ENCODE results near the gene ZNF710.
"Not testable (repeated sequence)": the region's sequence is repeated elsewhere in the genome, so short reads cannot be mapped to it uniquely, and the experiment has no call there.

The ZNF710 gene

DNA sequence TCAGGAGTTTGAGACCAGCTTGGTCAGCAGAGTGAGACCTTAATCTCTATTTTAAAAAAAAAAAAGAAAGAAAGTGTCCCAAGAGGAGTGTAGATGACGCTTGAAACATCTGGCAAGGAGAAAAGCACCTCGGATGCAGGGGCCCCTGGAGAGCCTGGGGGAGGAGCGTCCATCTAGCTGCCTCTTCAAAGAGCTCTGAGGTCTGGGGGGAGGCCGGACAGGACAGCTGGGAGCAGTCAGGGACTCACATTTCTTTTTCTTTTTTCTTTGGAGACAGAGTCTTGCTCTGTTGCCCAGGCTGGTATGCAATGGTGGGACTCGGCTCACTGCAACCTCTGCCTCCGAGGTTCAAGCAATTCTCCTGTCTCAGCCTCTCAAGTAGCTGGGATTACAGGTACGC is 104.4 kb downstream of the ZNF710 start:
- Histone ChIP-seq H3K9me2 (replicated peaks; ENCODE audit: low read depth, low read length) (no peaks in the 10 kb centered on the region), H3K4me1 (ENCODE audit: insufficient read depth, low read length, poor library complexity, severe bottlenecking) (peaks cover 11% of the 10 kb centered on the region), H3K79me2 (ENCODE audit: insufficient read depth, low read length) (peaks cover 17% of the 10 kb centered on the region), H3K9ac (ENCODE audit: low read depth, low read length, poor library complexity, severe bottlenecking) (no peak overlapping the region), H3K9me3 (ENCODE audit: insufficient read depth, low read depth, low read length) (no peaks in the 10 kb centered on the region), H3F3A (ENCODE audit: low read depth) (no peaks in the 10 kb centered on the region), H3K36me3 (ENCODE audit: insufficient read depth, low read length) (no peaks in the 10 kb centered on the region), H3K4me2 (ENCODE audit: low read depth, low read length, poor library complexity, severe bottlenecking) (no peak overlapping the region), H3K4me3 (ENCODE audit: low read length, poor library complexity, severe bottlenecking) (no peak overlapping the region), H4K20me1 (ENCODE audit: insufficient read depth, low read length, poor library complexity, severe bottlenecking) (peaks cover 9% of the 10 kb centered on the region), H2AFZ (ENCODE audit: low read length) (no peak overlapping the region), H3K27me3 (ENCODE audit: insufficient read depth, low read length, poor library complexity, severe bottlenecking) (no peaks in the 10 kb centered on the region)
- no peak for TF ChIP-seq EZH2phosphoT487 (IDR thresholded peaks at IDR 0.05; ENCODE audit: borderline replicate concordance)
- no peak for TF ChIP-seq CTCF (conservative IDR thresholded peaks at IDR 0.05; ENCODE audit: low read length)

- H2AFZ ChIP-seq (ENCODE audit: low read length): no peak overlapping the region
- no peak overlapping the region for H3K4me2 ChIP-seq (ENCODE audit: low read depth, low read length, poor library complexity, severe bottlenecking)
- no peak overlapping the region for H3K9ac ChIP-seq (ENCODE audit: low read depth, low read length, poor library complexity, severe bottlenecking)
Observed at GRCh38 chr15:90106522-90107117, 105.5 kb downstream of the ZNF710 start.

DNA sequence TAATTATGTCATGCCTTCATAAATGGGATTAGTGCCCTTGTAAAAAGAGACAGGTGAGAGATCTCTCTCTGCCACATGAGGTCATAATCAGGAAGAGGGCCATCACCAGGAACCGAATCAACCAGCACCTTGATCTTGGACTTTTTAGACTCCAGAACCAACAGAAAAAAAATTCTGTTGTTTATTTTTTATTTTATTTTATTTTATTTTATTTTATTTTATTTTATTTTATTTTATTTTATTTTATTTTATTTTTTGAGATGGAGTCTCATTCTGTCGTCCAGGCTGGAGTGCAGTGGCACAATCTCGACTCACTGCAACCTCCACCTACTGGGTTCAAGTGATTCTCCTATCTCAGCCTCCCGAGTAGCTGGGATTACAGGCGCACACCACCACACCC is 106.9 kb downstream of the ZNF710 start:
- not testable (repeated sequence) for H3K4me3 ChIP-seq (ENCODE audit: low read length, poor library complexity, severe bottlenecking); H3K9me3 ChIP-seq (ENCODE audit: insufficient read depth, low read depth, low read length); H2AFZ ChIP-seq (ENCODE audit: low read length); H3K27me3 ChIP-seq (ENCODE audit: insufficient read depth, low read length, poor library complexity, severe bottlenecking); H3K9ac ChIP-seq (ENCODE audit: low read depth, low read length, poor library complexity, severe bottlenecking); H3K4me1 ChIP-seq (ENCODE audit: insufficient read depth, low read length, poor library complexity, severe bottlenecking); H3K9me2 ChIP-seq (replicated peaks; ENCODE audit: low read depth, low read length); H3K79me2 ChIP-seq (ENCODE audit: insufficient read depth, low read length); H4K20me1 ChIP-seq (ENCODE audit: insufficient read depth, low read length, poor library complexity, severe bottlenecking); H3F3A ChIP-seq (ENCODE audit: low read depth); H3K36me3 ChIP-seq (ENCODE audit: insufficient read depth, low read length); H3K4me2 ChIP-seq (ENCODE audit: low read depth, low read length, poor library complexity, severe bottlenecking)

More at GRCh38 chr15:90106522-90107117, 105.5 kb downstream of the ZNF710 start:
- no peaks in the 10 kb centered on the region for H3K4me1 ChIP-seq (ENCODE audit: insufficient read depth, low read length, poor library complexity, severe bottlenecking)
- peaks cover 6% of the 10 kb centered on the region for H3K79me2 ChIP-seq (ENCODE audit: insufficient read depth, low read length)
- H3F3A ChIP-seq (ENCODE audit: low read depth): no peaks in the 10 kb centered on the region
- no peaks in the 10 kb centered on the region for H4K20me1 ChIP-seq (ENCODE audit: insufficient read depth, low read length, poor library complexity, severe bottlenecking)
- H3K9me2 ChIP-seq (replicated peaks; ENCODE audit: low read depth, low read length): no peaks in the 10 kb centered on the region
- no peaks in the 10 kb centered on the region for H3K27me3 ChIP-seq (ENCODE audit: insufficient read depth, low read length, poor library complexity, severe bottlenecking)
- TF ChIP-seq EZH2phosphoT487 (IDR thresholded peaks at IDR 0.05; ENCODE audit: borderline replicate concordance) (no peak), CTCF (conservative IDR thresholded peaks at IDR 0.05; ENCODE audit: low read length) (no peak)
- H3K9me3 ChIP-seq (ENCODE audit: insufficient read depth, low read depth, low read length): no peaks in the 10 kb centered on the region
- H3K4me3 ChIP-seq (ENCODE audit: low read length, poor library complexity, severe bottlenecking): no peak overlapping the region
- no peaks in the 10 kb centered on the region for H3K36me3 ChIP-seq (ENCODE audit: insufficient read depth, low read length)

DNA sequence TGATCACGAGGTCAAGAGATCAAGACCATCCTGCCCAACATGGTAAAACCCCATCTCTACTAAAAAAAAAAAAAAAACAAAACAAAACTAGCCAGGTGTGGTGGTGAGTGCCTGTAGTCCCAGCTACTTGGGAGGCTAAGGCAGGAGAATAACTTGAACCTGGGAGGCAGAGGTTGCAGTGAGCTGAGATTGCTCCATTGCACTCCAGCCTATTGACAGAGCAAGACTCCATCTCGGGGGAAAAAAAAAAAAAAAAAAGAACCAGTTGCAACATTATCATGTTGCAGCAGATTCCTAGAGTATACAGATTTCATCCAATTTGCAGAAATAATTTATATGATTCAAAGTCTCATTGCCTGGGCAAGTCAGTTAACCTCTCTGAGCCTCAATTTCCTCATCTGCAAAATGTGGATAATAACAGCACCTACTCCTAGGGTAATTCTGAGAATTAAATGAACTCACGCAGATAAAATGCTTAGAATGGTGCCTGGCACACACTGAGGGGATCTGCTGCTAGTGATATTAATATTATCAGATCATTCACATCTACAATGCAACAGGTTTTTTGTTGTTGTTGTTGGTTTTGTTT is 108.1 kb downstream of the ZNF710 start:
- not testable (repeated sequence) for H3K4me1 ChIP-seq (ENCODE audit: insufficient read depth, low read length, poor library complexity, severe bottlenecking); H3K36me3 ChIP-seq (ENCODE audit: insufficient read depth, low read length); H3K9me3 ChIP-seq (ENCODE audit: insufficient read depth, low read depth, low read length); H2AFZ ChIP-seq (ENCODE audit: low read length); H4K20me1 ChIP-seq (ENCODE audit: insufficient read depth, low read length, poor library complexity, severe bottlenecking); H3F3A ChIP-seq (ENCODE audit: low read depth); H3K9me2 ChIP-seq (replicated peaks; ENCODE audit: low read depth, low read length); H3K9ac ChIP-seq (ENCODE audit: low read depth, low read length, poor library complexity, severe bottlenecking); H3K4me2 ChIP-seq (ENCODE audit: low read depth, low read length, poor library complexity, severe bottlenecking); H3K79me2 ChIP-seq (ENCODE audit: insufficient read depth, low read length); H3K4me3 ChIP-seq (ENCODE audit: low read length, poor library complexity, severe bottlenecking); H3K27me3 ChIP-seq (ENCODE audit: insufficient read depth, low read length, poor library complexity, severe bottlenecking)
